DMS114 treated with DMSO at 0.1 percent for 48 hours (cell line): ENCODE data around the gene COMMD9.

Experiments
- DNase-seq: peaks from one replicate; lab custom pipeline; 2025; ENCODE audit not compliant: unreplicated experiment; lab: John Stamatoyannopoulos, UW

Gene COMMD9

DNA sequence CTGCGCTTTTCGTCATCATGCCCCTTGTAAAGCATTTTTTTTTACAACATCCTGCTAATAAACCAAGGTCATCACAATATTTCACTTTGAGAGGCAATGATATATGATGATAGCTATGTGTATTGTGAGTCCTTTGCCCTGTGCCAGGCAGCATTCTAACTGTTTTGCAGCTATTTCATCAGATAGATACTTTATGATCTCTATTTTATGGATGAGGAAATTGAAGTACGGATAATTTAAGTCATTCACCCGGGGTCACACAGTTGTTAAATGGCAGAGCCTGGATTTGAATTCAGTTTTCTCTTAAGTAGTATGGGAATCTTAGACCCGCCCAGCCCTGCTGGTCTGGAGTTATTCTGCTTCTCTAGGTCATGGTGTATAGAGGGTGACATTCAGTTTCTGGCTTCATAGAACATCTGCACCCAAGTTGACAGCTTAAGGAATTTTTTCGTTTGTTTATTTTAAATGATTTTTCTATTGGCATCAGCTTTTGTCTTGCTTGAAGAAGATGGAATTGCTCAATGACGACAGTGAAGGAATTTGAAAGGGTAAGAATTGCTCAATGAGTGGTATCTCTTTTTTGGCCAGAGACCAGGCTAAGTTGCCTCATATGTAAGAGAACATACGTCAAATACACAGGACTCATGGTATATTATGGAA, 7.8 kb upstream of the COMMD9 start:
- no peak for DNase-seq

- no peak for DNase-seq
Measured at GRCh38 chr11:36295926-36296325, 6.7 kb upstream of the COMMD9 start, which contains the start of gene PRR5L. PRR5L (plus strand) TSS chr11:36296288; CDS start chr11:36401122, 104,834 bp downstream.

- DNase-seq, result peak; percentile 61
Measured at GRCh38 chr11:36292311-36292722, 3.1 kb upstream of the COMMD9 start.

DNA sequence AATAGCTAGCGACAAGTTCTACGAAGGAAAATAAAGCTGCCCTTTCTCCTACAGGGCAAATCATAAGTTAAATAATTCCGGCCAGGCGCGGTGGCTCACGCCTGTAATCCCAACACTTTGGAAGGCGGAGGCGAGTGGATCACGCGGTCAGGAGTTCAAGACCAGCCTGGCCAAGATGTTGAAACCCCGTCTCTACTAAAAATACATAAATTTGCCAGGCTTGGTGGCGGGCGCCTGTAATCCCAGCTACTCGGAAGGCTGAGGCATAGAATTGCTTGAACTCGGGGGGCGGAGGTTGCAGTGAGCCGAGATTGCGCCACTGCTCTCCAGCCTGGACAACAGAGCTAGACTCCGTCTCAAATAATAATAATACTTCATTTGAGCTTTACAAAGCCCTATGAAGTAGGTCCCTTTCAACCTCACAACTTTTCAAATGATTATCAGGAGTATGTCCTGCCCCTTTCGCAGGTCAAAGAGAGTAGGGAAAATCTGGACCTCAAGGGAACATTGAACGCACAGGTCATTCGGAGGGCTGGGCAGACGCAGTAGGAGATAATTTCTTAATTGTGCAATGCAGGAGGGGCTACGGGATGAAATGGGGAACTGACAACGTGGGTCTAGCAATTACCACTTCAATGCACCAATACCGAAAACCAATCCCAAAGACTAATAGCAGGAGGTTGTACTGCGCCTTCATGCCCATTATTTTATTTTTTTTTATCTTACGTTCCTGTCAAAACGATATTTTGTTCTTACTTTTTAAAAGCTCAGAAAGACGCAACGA, 590 bp downstream of the COMMD9 start:
- DNase-seq, result no peak

GRCh38 chr11:36282926-36283325, 6.3 kb downstream of the COMMD9 start:
- no peak for DNase-seq

GRCh38 chr11:36281850-36282249, 7.4 kb downstream of the COMMD9 start:
- no peak for DNase-seq

DNA sequence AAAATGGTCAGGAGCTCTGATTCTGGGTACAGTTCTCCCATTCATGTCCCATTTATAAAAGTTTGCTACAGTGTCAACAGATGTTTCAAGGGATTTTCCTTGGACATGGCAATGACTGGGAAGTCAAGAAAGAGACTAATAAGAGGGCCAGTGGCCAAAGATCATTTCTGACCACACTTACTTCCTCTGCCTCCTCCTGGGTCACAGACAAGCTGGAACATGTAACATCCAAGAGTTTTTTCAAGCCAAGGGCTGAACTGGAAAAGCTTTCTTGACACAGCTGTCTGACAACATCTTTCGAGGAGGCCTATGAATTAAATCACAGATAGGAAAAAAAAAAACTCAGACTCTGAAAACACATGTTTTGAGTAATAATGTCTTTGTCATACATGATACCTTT, 8.7 kb downstream of the COMMD9 start:
- DNase-seq, result no peak

- no peak for DNase-seq
Measured at GRCh38 chr11:36278531-36279282, 10.5 kb downstream of the COMMD9 start.

- no peak for DNase-seq
Measured at GRCh38 chr11:36274414-36274813, 14.8 kb downstream of the COMMD9 start.

- DNase-seq, result no peak
Measured at GRCh38 chr11:36273110-36273509, 16.1 kb downstream of the COMMD9 start.

GRCh38 chr11:36271794-36272407, 17.3 kb downstream of the COMMD9 start:
- no peak for DNase-seq

GRCh38 chr11:36270701-36271100, 18.5 kb downstream of the COMMD9 start:
- no peak for DNase-seq

- DNase-seq, result no peak
Measured at GRCh38 chr11:36268337-36268985, 20.8 kb downstream of the COMMD9 start.

DNA sequence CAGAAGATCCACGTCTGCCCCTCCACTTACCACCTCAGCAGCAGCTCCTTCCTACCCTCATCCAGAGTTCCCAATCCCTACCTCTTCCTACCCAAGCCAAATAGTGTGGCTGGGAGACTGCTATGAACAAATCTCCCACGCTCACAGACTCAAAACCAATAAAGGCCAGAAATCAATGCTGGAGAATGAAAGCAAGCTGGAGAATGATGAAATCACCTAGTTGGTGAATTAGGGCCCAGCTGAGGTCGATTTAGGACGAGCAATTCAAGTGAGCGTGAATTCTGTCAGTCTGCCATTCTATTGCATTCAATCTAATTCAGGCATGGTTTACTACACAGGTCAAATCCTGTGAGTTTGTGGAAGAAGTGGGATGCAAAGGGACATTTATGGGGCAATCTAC, 22.5 kb downstream of the COMMD9 start:
- no peak for DNase-seq

- DNase-seq, result peak; percentile 19
Measured at GRCh38 chr11:36265793-36266628, 23.2 kb downstream of the COMMD9 start.

GRCh38 chr11:36264973-36265344, 24.3 kb downstream of the COMMD9 start:
- DNase-seq, result no peak

- no peak for DNase-seq
Measured at GRCh38 chr11:36264011-36264972, 24.9 kb downstream of the COMMD9 start.

DNA sequence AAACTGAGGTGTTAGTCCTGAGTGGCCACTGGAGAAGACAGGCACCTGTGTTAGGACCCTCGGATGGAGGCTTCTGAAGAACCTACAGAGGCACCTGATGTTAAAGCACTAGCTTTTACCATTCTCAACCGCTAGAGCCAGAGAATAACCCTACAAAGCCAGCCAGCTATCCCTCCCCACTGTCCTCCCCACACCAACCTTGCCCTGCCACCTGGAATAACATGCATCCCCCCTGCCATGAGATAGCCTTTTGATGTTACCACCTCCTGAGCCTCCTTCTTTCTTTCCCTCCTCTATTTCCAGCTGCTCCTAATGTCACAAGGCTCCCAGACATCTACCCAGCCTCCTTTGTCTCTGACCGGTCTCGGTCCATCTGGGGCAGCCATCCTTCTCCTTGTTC, 28.1 kb downstream of the COMMD9 start:
- no peak for DNase-seq
